HS-5 (cell line): Measurements from ENCODE around the gene AKAP10.
"Not testable (repeated sequence)": the region's sequence is repeated elsewhere in the genome, so short reads cannot be mapped to it uniquely, and the experiment has no call there.

Source experiments
- DNase-seq: peaks from one replicate; pipeline ENCODE4 v3.0.0-alpha.2; 2012; ENCODE audit warnings: low read depth

AKAP10 gene

GRCh38 chr17:19867329-19868078 is 110.1 kb downstream of the AKAP10 start, which contains the start of gene ULK2:
Gene ULK2, minus strand, starts transcription at chr17:19867936. Its CDS starts 519 bp downstream, at chr17:19867417.
- DNase-seq = no peak

GRCh38 chr17:19867079-19867328 is 110.6 kb downstream of the AKAP10 start:
- DNase-seq = peak; percentile 23

- no peak for DNase-seq
Observed at GRCh38 chr17:19865021-19865420, 112.6 kb downstream of the AKAP10 start.

GRCh38 chr17:19860647-19861177 is 116.9 kb downstream of the AKAP10 start:
- not testable (repeated sequence) for DNase-seq

- no peak for DNase-seq
Observed at GRCh38 chr17:19857640-19858039, 120.0 kb downstream of the AKAP10 start.
